ENCODE measurements around the gene MFSD6.
"Not testable (repeated sequence)": the region's sequence is repeated elsewhere in the genome, so short reads cannot be mapped to it uniquely, and the experiment has no call there.

The MFSD6 gene

DNA sequence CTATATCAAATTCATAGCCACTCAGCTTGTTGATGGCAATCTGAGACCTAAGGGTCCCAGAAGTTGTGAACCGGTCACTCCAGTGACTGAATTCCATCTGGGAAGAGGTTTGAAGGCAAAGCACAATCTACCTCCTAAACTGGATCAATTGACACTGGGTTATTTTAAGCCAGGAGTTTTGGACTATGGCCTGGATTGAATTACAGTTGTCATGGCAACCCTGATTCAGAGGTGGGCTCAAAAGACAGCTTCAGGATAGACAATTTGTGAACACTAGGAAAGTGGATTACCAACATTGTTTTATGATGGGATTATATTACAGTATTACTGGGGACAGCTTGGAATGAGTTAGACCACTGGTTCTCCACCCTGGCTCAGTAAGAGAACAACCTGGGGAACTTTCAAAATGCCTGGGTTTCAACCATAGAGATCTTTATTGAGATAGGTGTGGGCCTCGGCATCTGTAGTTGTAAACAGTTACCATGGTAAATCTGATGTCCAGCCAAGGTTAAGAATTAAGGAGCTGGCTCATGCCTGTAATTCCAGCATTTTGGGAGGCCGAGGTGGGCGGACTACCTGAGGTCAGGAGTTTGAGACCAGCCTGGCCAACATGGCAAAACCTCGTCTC, 58.8 kb downstream of the MFSD6 start:
- DNase-seq (ENCODE audit: low spot score): no peak

DNA sequence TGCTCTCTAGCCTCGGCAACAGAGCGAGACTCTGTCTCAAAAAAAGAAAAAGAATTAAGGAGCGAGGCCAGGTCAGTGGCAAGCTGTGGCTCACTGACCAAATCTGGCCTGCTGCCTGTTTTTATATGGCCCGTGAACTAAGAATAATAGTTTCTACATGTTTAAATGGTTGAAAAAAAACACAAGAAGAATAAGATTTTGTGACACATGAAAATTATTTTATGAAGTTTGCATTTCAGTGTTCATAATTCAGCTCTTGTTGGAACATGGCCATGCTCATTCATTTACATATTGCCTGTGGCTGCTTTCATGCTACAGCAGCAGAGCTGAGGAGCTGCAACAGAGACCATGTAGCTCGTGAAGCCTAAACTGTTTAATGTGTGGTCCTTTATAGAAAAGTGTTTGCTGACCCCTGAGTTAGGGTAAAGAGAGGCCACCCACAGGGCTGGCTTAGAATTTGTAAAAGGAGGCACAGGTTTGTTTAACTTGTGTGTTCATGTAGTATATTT, 59.5 kb downstream of the MFSD6 start:
- DNase-seq (ENCODE audit: low spot score): peak; percentile 10

- not testable (repeated sequence) for DNase-seq (ENCODE audit: low spot score)
Measured at GRCh38 chr2:190468354-190468753, 60.2 kb downstream of the MFSD6 start.

DNA sequence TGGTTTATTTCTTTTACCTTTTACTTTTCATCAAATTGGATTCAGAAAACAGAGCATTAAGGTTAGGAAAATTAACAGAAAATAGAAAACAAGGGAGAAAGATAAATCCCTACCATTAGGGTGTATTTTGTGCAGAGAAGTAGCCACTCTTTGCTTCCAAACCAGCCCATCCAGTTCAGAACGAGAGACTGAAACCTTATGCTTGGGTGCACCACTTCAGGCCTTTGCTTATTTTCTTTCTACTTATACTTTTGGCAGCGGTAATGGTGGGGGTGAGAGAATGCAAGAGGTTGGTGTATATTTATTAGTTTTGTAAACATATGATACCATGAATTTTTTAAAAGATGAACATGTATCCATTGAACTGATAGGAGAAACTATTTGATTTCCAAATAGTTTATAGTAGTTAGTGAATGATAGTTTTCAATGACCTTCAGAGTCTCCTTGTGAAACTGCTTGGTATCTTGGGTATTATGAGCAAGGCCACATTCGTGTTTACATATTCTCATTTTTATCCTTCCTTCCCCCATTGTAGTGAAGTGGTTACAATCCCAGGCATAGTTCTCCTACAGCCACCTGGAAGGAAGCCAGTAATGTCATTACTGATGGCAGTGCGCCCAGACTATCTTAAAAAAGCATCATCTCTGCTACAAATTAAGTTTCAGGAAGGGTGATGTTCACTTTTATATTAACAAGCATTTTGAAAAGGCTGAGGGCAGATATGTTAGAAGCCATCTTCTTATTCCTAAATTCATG, 60.8 kb downstream of the MFSD6 start:
- peak; percentile 86 for DNase-seq (ENCODE audit: low spot score)

- DNase-seq (ENCODE audit: low spot score): peak; percentile 81
Measured at GRCh38 chr2:190469771-190470170, 61.6 kb downstream of the MFSD6 start.

DNA sequence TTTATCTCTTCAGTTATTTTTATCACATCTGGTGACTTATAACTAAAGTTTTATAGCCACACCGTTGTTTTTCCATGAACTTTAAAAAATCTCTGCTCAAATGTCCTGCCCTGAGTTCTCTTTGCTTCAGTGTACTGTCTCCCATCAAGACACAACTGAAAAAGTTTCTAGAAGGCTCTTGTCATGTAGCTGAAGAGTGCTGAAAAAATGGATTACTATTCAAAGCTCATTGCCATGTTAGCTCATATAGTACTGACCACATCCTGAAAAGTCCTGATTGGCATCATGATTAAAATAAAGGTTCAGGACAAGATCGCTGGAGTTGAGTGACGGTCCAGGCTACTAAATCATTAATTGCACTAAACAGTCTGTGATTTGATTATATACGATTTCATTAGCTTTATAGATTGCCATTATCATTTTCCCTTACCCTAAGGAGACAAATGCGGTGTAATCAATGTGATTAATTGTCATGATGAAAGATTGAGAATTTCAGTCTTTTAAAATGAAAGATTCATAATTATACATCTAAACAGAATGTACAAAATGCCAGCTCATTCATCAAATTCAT, 62.2 kb downstream of the MFSD6 start:
- no peak for DNase-seq (ENCODE audit: low spot score)

GRCh38 chr2:190477661-190478454, 69.7 kb downstream of the MFSD6 start:
- no peak for DNase-seq (ENCODE audit: low spot score)

DNA sequence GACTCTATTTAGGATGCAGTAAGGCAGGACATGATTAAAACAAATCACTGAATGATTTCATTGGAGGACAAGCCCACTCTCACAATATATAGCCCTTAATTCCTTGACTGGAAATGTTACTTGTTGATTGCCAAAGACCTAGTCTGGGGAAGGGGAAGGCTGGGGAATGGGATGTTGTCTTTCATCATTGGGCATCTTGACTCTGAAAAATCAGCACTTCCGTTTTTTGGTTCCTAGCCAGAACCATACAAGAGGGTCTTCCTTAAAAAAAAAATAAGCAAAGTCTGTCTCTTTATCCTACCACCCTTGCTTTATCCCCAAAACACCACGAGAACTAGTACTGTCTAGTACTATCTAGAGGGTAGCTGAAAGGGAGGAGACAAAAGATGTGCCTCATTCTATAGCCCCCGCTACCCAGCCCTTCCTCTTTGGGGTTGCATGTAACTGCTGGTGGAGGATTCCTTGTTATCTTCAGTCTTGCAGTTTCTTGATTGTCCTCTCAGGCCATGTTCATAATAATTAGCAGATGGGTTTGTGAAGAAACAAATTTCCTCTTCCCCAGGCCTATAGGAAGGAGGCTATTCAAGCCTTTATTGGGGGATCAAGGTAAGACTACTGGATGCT, 70.5 kb downstream of the MFSD6 start:
- DNase-seq (ENCODE audit: low spot score): no peak

DNA sequence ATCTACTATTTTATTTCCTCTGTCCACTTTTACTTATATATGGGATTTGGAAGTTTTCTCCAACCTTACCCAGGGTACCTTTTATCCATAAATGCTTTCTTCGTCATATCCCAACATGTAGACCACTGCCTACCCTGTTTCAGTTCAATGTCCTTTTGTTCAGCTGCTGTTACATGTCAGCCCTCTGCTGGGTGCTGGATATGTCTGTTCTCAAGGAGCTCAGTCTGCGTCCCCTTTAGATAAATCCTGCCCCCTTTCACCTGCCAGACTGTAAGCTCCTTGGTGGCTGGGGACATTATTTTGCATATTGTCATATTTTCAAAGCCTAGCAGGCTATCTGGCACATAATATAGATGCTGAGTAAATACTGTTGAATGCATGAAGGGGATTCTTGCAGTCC, 73.2 kb downstream of the MFSD6 start:
- no peak for DNase-seq (ENCODE audit: low spot score)

GRCh38 chr2:190482451-190482850, 74.3 kb downstream of the MFSD6 start:
- no peak for DNase-seq (ENCODE audit: low spot score)

DNA sequence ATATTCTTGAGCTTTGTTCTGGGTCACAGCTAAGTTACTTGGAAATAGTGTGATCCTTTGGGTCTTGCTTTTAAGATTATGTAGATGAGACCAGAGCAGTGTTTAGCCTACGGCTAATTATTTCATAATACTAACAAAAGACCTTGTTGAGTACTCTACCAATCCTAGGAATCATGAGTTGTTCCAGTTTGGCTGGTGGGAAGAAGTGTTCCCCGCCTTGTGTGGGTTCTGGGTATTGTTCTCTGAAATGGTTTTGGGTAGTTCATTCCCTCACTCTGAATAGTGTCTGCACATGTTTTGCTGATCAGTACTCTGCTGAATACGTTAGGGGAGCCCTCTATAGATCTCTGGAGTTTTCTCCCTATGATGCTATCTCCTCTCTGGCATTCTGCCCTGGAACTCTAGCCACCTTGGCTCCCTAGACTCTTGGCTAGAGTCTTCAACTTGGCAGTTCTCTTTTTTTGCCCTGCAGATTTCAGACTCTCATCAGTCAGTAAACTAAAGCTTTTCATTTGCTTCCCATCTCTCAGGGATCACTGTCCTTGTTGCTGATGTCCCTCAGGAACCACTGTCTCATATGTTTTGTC, 78.0 kb downstream of the MFSD6 start:
- DNase-seq (ENCODE audit: low spot score): no peak

GRCh38 chr2:190488516-190489233, 80.5 kb downstream of the MFSD6 start:
- DNase-seq (ENCODE audit: low spot score): no peak

DNA sequence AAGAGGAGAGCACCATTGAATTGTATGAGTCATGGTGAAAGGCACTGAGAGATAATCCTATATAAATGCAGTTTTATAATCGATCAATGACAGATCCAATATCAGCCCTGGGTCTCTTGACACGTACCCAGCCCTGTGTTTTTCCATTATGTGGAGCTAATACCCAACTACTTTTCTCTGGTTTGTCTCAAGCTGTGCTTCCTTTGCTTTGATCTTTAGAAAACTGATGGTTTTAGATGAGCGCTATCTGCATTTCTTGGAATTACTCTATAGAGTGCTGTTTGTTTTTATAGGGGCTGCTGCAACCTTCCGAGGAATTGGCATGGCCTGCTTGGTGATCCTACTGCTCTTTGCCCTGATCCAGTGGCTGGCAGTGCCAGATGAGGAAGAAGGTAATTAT, 81.3 kb downstream of the MFSD6 start:
- DNase-seq (ENCODE audit: low spot score): no peak

DNA sequence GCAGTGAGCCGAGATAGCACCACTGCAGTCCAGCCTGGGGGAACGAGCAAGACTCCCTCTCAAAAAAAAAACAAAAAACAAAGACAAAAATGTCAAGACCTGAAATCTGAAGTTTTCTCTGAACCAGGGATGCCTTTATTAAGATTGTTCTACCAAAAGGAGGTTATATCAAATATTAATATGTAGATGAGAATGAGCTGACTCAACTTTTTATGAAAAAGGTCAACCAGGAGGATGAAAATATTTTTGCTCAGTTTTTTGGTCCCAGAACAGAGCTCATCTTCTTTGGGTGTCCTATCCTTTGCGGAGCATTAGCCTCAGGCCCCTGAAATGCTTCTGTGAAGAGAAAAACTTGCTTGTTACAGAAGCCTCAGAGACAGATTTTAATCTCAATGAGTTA, 82.3 kb downstream of the MFSD6 start:
- DNase-seq (ENCODE audit: low spot score): no peak

DNA sequence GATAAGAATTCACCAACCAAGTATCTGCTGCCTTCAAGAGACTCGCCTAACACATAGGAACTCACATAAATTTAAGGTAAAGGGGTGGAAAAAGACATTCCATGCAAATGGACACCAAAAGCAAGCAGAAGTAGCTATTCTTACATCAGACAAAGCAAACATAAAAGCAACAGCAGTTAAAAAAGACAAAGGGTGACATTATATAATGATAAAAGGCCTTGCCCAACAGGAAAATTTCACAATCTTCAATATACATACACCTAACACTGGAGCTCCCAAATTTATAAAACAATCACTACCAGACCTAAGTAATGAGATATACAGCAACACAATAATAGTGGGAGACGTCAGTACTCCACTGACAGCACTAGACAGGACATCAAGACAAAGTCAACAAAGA, 84.9 kb downstream of the MFSD6 start:
- DNase-seq (ENCODE audit: low spot score): no peak

- DNase-seq (ENCODE audit: low spot score): not testable (repeated sequence)
Measured at GRCh38 chr2:190494600-190495227, 86.6 kb downstream of the MFSD6 start.

- DNase-seq (ENCODE audit: low spot score): no peak
Measured at GRCh38 chr2:190497428-190497827, 89.3 kb downstream of the MFSD6 start.

DNA sequence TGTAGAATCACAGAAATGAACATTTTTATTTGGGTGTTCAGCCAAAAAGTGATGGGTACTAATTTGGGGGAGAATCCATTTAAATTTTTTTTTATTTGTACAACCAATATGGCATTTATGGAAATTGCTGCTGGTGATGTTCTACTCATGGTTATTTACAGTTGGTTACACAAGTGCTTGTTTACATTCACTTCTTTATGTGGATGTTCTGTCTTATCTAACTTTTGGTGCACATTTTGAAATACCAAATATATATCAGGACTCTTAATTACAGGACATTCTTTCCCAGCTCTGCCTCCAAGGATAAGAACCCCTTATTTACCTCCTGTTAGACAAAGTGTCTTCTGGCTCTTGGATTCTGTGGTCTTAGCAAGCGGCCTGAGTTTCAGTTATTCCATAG, 91.1 kb downstream of the MFSD6 start:
- no peak for DNase-seq (ENCODE audit: low spot score)

DNA sequence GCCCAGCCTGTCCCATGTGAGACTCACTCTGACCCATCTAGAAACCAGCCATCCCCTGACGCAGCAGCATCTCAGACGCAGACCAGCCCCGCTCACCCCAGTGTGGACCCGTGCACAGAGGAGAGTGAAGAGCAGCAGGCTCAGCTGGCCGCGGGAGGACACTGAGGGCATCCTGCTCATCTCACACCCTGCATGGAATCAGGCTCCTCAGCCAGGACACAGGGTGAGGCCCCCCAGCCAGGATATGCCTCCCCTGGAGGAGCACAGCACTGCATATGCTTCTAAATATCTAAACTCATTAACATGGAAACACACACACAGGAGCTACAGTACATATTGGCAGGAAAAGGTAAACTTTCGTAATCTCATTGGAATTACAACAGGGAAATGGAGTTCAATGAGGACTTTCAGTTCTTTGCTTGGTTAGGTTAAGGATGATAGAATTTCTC, 91.9 kb downstream of the MFSD6 start:
- DNase-seq (ENCODE audit: low spot score): no peak

- no peak for DNase-seq (ENCODE audit: low spot score)
Measured at GRCh38 chr2:190501231-190501630, 93.1 kb downstream of the MFSD6 start.

Data from kidney tubule cell (primary cell).